HEK293 (cell line): ENCODE results near the gene ZNHIT3.

Source experiments
- CTCF ChIA-PET: fragments of 350-600 bp; formaldehyde crosslinking; extraction: SDS; loops from one replicate; lab custom pipeline; 2021; ENCODE audit warnings: antibody characterized with exemption; lab: Yijun Ruan, JAX
- POLR2A ChIA-PET: fragments of 300-600 bp; formaldehyde crosslinking; extraction: SDS; loops from one replicate; lab custom pipeline; 2020; ENCODE audit warnings: antibody characterized with exemption, inconsistent platforms; lab: Yijun Ruan, JAX
- H3K27ac ChIP-seq: fragments of 200-500 bp; sonication (Bioruptor generic); 2 replicates; pipeline ENCODE4 v1.5.1; 2014; ENCODE audit warnings: low read depth, low read length, control low read depth, inconsistent platforms; ENCODE audit errors: extremely low read depth
- H3K36me3 ChIP-seq, 2 experiments: fragments of 200-500 bp in 1 of 2; sonication (Bioruptor generic) in 1 of 2; 1 replicate in 1 of 2; 2 replicates in 1 of 2; pipeline ENCODE4 v1.5.1; 2014 to 2017; ENCODE audit warnings: inconsistent platforms in 2 of 2, low read length in 2 of 2; ENCODE audit not compliant: control insufficient read depth in 2 of 2, insufficient read depth in 1 of 2
- H3K4me1 ChIP-seq: fragments of 200-500 bp; sonication (Bioruptor generic); 2 replicates; pipeline ENCODE4 v1.5.1; 2014; ENCODE audit warnings: mild to moderate bottlenecking, low read length, inconsistent platforms; ENCODE audit not compliant: control insufficient read depth, insufficient read depth
- H3K4me3 ChIP-seq: 2 replicates; pipeline ENCODE4 v1.5.1; 2011; ENCODE audit warnings: low read depth, mild to moderate bottlenecking, control low read depth, low read length, moderate library complexity
- H3K9me3 ChIP-seq: fragments of 200-500 bp; sonication (Bioruptor generic); 2 replicates; pipeline ENCODE4 v1.5.1; 2014; ENCODE audit warnings: low read depth, low read length, inconsistent platforms; ENCODE audit not compliant: control insufficient read depth, insufficient read depth
- CTCF ChIP-seq: fragments of 450-650 bp; formaldehyde crosslinking; IDR thresholded peaks from 2 replicates; pipeline ENCODE4 v1.5.1; 2016; ENCODE audit warnings: missing biosample characterization, missing genetic modification characterization
- HIC1 ChIP-seq: fragments of 450-650 bp; formaldehyde crosslinking; IDR thresholded peaks from 2 replicates; pipeline ENCODE4 v1.5.1; 2016; ENCODE audit warnings: missing biosample characterization, missing genetic modification characterization
- KLF1 ChIP-seq: fragments of 450-650 bp; formaldehyde crosslinking; IDR thresholded peaks from 2 replicates; pipeline ENCODE4 v1.5.1; 2016; ENCODE audit warnings: missing biosample characterization, missing genetic modification characterization
- OVOL3 ChIP-seq: fragments of 450-650 bp; formaldehyde crosslinking; IDR thresholded peaks from 2 replicates; pipeline ENCODE4 v1.5.1; 2016; ENCODE audit warnings: missing biosample characterization, missing genetic modification characterization
- PBX3 ChIP-seq: sonication (generic); formaldehyde crosslinking; IDR thresholded peaks from 2 replicates; pipeline ENCODE4 v1.8.1; 2022; ENCODE audit warnings: mild to moderate bottlenecking, moderate library complexity, missing genetic modification reagents
- SCRT2 ChIP-seq: fragments of 450-650 bp; formaldehyde crosslinking; IDR thresholded peaks from 2 replicates; pipeline ENCODE4 v1.5.1; 2016; ENCODE audit warnings: missing biosample characterization, missing genetic modification characterization
- TRIM28 ChIP-seq: IDR thresholded peaks from 2 replicates; pipeline ENCODE4 v1.6.1; 2011; ENCODE audit warnings: low read length, control low read depth, borderline replicate concordance
- WT1 ChIP-seq: fragments of 450-650 bp; formaldehyde crosslinking; IDR thresholded peaks from 2 replicates; pipeline ENCODE4 v1.5.1; 2016; ENCODE audit warnings: missing biosample characterization, missing genetic modification characterization
- YY1 ChIP-seq: fragments of 450-650 bp; formaldehyde crosslinking; IDR thresholded peaks from 2 replicates; pipeline ENCODE4 v1.5.1; 2018; ENCODE audit warnings: missing biosample characterization, missing genetic modification characterization
- YY2 ChIP-seq: fragments of 450-650 bp; formaldehyde crosslinking; IDR thresholded peaks from 2 replicates; pipeline ENCODE4 v1.5.1; 2016; ENCODE audit warnings: missing biosample characterization, missing genetic modification characterization
- ZFHX2 ChIP-seq: fragments of 450-650 bp; formaldehyde crosslinking; conservative IDR thresholded peaks from 2 replicates; pipeline ENCODE4 v1.5.1; 2016; ENCODE audit warnings: missing biosample characterization, missing genetic modification characterization
- ZNF157 ChIP-seq: fragments of 450-650 bp; formaldehyde crosslinking; IDR thresholded peaks from 2 replicates; pipeline ENCODE4 v1.5.1; 2016; ENCODE audit warnings: missing biosample characterization, missing genetic modification characterization
- ZNF239 ChIP-seq: fragments of 450-650 bp; formaldehyde crosslinking; IDR thresholded peaks from 2 replicates; pipeline ENCODE4 v1.5.1; 2016; ENCODE audit warnings: missing biosample characterization, missing genetic modification characterization
- ZNF24 ChIP-seq: fragments of 450-650 bp; formaldehyde crosslinking; IDR thresholded peaks from 2 replicates; pipeline ENCODE4 v1.5.1; 2016; ENCODE audit warnings: missing biosample characterization, missing genetic modification characterization
- ZNF548 ChIP-seq: fragments of 450-650 bp; formaldehyde crosslinking; IDR thresholded peaks from 2 replicates; pipeline ENCODE4 v1.5.1; 2016; ENCODE audit warnings: missing biosample characterization, missing genetic modification characterization
- ZNF558 ChIP-seq: fragments of 450-650 bp; formaldehyde crosslinking; IDR thresholded peaks from 2 replicates; pipeline ENCODE4 v1.5.1; 2016; ENCODE audit warnings: missing biosample characterization, missing genetic modification characterization
- ZNF561 ChIP-seq: fragments of 450-650 bp; IDR thresholded peaks from 2 replicates; pipeline ENCODE4 v1.5.1; 2018; ENCODE audit warnings: missing biosample characterization, missing genetic modification characterization, borderline replicate concordance
- ZNF571 ChIP-seq: fragments of 450-650 bp; formaldehyde crosslinking; IDR thresholded peaks from 2 replicates; pipeline ENCODE4 v1.5.0; 2017; ENCODE audit warnings: missing biosample characterization, missing genetic modification characterization
- ZNF585B ChIP-seq: fragments of 450-650 bp; formaldehyde crosslinking; IDR thresholded peaks from 2 replicates; pipeline ENCODE4 v1.5.1; 2016; ENCODE audit warnings: missing biosample characterization, missing genetic modification characterization
- ZNF670 ChIP-seq: fragments of 450-650 bp; formaldehyde crosslinking; IDR thresholded peaks from 2 replicates; pipeline ENCODE4 v1.5.1; 2016; ENCODE audit warnings: missing biosample characterization, missing genetic modification characterization, low read depth
- ZNF707 ChIP-seq: fragments of 450-650 bp; formaldehyde crosslinking; IDR thresholded peaks from 2 replicates; pipeline ENCODE4 v1.5.1; 2016; ENCODE audit warnings: missing biosample characterization, missing genetic modification characterization
- TF ChIP-seq, protein P1 (sequence below): fragments of 450-650 bp; formaldehyde crosslinking; IDR thresholded peaks from 2 replicates; pipeline ENCODE4 v1.5.1; 2016; ENCODE audit warnings: missing biosample characterization, missing genetic modification characterization
- TF ChIP-seq, protein P2 (sequence below): fragments of 450-650 bp; formaldehyde crosslinking; IDR thresholded peaks from 2 replicates; pipeline ENCODE4 v1.5.1; 2016; ENCODE audit warnings: missing biosample characterization, missing genetic modification characterization, borderline replicate concordance

ZNHIT3 gene

GRCh38 chr17:36464765-36465088, 21.8 kb upstream of the ZNHIT3 start (continued):
- TF ChIP-seq SCRT2 (no peak), ZNF239 (no peak), ZNF561 (tag by site-specific recombination) (no peak), CTCF (tag by site-specific recombination) (no peak), ZNF157 (tag by site-specific recombination) (no peak)
- TF ChIP-seq, protein P1, sequence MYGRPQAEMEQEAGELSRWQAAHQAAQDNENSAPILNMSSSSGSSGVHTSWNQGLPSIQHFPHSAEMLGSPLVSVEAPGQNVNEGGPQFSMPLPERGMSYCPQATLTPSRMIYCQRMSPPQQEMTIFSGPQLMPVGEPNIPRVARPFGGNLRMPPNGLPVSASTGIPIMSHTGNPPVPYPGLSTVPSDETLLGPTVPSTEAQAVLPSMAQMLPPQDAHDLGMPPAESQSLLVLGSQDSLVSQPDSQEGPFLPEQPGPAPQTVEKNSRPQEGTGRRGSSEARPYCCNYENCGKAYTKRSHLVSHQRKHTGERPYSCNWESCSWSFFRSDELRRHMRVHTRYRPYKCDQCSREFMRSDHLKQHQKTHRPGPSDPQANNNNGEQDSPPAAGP (tag by site-specific recombination), result no peak

GRCh38 chr17:36468903-36469635, 17.4 kb upstream of the ZNHIT3 start:
- Histone ChIP-seq H3K4me3 (no peak overlapping the region), H3K36me3 (no peaks in the 10 kb centered on the region), H3K4me1 (no peaks in the 10 kb centered on the region), H3K27ac (no peak overlapping the region), H3K9me3 (no peaks in the 10 kb centered on the region)
- ChIA-PET CTCF (interaction anchor here (1.1 to 1.4 kb wide), 4 partner anchors 13 to 320 kb away, joined by 3 to 5 read pairs (median 4); no protein-coding TSS in a partner anchor), POLR2A (no interaction called here)
- TF ChIP-seq ZNF548, result no peak
- TF ChIP-seq TRIM28, result no peak
- no peak for TF ChIP-seq HIC1 (tag by site-specific recombination)
- no peak for TF ChIP-seq ZNF571 (tag by site-specific recombination)
- no peak for TF ChIP-seq ZNF24 (tag by site-specific recombination)
- peak; percentile 21; the same call in 1 of the 2 replicates for TF ChIP-seq ZFHX2 (tag by site-specific recombination)

DNA sequence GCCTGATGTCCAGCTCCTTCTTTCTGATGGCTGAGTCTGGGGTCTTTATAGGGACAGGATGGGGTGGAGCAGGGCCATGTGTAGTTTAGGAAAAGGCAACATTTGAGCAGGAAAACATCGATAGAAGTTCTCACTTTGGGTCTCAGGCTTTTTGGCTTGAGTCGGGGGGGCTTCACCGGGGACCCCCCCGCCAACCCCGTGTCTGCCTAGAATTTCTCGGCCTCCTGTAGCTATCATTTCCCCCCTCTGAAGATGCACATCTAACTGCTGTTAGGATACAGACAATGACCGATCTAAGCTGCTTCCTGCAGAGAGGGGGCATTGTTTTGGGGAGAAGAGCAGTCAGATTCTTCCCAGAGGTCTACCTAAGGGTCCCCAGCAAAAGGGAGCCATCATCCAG, 16.7 kb upstream of the ZNHIT3 start:
- no peaks in the 10 kb centered on the region for H3K4me1 ChIP-seq
- POLR2A ChIA-PET, result no interaction called here
- CTCF ChIA-PET, result interaction anchor here (1.1 to 1.3 kb wide), 3 partner anchors 12 to 321 kb away, joined by 3 to 5 read pairs (median 4); no protein-coding TSS in a partner anchor
- H3K4me3 ChIP-seq, result no peak overlapping the region
- H3K9me3 ChIP-seq, result no peaks in the 10 kb centered on the region
- H3K27ac ChIP-seq, result no peak overlapping the region
- H3K36me3 ChIP-seq, result no peaks in the 10 kb centered on the region
- TF ChIP-seq ZNF585B (tag by site-specific recombination), result no peak
- no peak for TF ChIP-seq ZNF707 (tag by site-specific recombination)
- TF ChIP-seq PBX3 (CRISPR knock-in tag), result no peak
- no peak for TF ChIP-seq YY1
- TF ChIP-seq, protein P2, sequence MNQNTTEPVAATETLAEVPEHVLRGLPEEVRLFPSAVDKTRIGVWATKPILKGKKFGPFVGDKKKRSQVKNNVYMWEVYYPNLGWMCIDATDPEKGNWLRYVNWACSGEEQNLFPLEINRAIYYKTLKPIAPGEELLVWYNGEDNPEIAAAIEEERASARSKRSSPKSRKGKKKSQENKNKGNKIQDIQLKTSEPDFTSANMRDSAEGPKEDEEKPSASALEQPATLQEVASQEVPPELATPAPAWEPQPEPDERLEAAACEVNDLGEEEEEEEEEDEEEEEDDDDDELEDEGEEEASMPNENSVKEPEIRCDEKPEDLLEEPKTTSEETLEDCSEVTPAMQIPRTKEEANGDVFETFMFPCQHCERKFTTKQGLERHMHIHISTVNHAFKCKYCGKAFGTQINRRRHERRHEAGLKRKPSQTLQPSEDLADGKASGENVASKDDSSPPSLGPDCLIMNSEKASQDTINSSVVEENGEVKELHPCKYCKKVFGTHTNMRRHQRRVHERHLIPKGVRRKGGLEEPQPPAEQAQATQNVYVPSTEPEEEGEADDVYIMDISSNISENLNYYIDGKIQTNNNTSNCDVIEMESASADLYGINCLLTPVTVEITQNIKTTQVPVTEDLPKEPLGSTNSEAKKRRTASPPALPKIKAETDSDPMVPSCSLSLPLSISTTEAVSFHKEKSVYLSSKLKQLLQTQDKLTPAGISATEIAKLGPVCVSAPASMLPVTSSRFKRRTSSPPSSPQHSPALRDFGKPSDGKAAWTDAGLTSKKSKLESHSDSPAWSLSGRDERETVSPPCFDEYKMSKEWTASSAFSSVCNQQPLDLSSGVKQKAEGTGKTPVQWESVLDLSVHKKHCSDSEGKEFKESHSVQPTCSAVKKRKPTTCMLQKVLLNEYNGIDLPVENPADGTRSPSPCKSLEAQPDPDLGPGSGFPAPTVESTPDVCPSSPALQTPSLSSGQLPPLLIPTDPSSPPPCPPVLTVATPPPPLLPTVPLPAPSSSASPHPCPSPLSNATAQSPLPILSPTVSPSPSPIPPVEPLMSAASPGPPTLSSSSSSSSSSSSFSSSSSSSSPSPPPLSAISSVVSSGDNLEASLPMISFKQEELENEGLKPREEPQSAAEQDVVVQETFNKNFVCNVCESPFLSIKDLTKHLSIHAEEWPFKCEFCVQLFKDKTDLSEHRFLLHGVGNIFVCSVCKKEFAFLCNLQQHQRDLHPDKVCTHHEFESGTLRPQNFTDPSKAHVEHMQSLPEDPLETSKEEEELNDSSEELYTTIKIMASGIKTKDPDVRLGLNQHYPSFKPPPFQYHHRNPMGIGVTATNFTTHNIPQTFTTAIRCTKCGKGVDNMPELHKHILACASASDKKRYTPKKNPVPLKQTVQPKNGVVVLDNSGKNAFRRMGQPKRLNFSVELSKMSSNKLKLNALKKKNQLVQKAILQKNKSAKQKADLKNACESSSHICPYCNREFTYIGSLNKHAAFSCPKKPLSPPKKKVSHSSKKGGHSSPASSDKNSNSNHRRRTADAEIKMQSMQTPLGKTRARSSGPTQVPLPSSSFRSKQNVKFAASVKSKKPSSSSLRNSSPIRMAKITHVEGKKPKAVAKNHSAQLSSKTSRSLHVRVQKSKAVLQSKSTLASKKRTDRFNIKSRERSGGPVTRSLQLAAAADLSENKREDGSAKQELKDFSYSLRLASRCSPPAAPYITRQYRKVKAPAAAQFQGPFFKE (tag by site-specific recombination), result no peak
- no peak for TF ChIP-seq ZNF670 (tag by site-specific recombination)
- TF ChIP-seq ZNF558 (tag by site-specific recombination), result no peak
- no peak for TF ChIP-seq YY2 (tag by site-specific recombination)
- TF ChIP-seq OVOL3 (tag by site-specific recombination), result no peak
- no peak for TF ChIP-seq WT1
- no peak for TF ChIP-seq KLF1 (tag by site-specific recombination)
